Prostate gland (tissue), 2 donors: ENCODE results near the gene PYY. TPM values are rescaled to one million over a fixed set of nuclear protein-coding genes. Genes with fewer than 3 reads are reported as not detected.

Experiments used
- DNase-seq: peaks from one replicate; pipeline ENCODE4 v3.0.0-alpha.2; 2019; ENCODE audit warnings: low spot score
- H3K27ac ChIP-seq, 2 donors: fragments of 200-600 bp; sonication (generic); 2 replicates each; pipeline ENCODE4 v1.5.1; 2017 to 2019
- H3K27me3 ChIP-seq: fragments of 200-600 bp; sonication (generic); replicated peaks from 2 replicates; pipeline ENCODE4 v1.5.1; 2019; ENCODE audit not compliant: insufficient read depth
- H3K36me3 ChIP-seq, 2 donors: fragments of 200-600 bp; sonication (generic); 1 replicate in 1 of 2; 2 replicates in 1 of 2; pipeline versions ENCODE4 v1.5.1 to v1.8.1; 2017 to 2019
- H3K4me1 ChIP-seq: fragments of 200-600 bp; sonication (generic); replicated peaks from 2 replicates; pipeline ENCODE4 v1.5.1; 2019
- H3K4me3 ChIP-seq, 2 donors: fragments of 200-600 bp; sonication (generic); 2 replicates each; pipeline ENCODE4 v1.5.1; 2017 to 2019
- H3K9me3 ChIP-seq: fragments of 200-600 bp; sonication (generic); 2 replicates; pipeline ENCODE4 v1.5.1; 2017
- CTCF ChIP-seq, 4 experiments: fragments of 200-600 bp in 2 of 4; fragments of 450-650 bp in 2 of 4; sonication (generic) in 2 of 4; IDR thresholded peaks; 1 replicate in 3 of 4; 2 replicates in 1 of 4; pipeline ENCODE4 v1.5.1; 2016 to 2019; ENCODE audit warnings: antibody characterized with exemption in 4 of 4, mild to moderate bottlenecking in 2 of 4, moderate library complexity in 2 of 4
- POLR2A ChIP-seq: fragments of 450-650 bp; IDR thresholded peaks from one replicate; pipeline ENCODE4 v1.6.1; 2016; ENCODE audit warnings: antibody characterized with exemption, mild to moderate bottlenecking
- POLR2AphosphoS5 ChIP-seq: sonication (generic); formaldehyde crosslinking; IDR thresholded peaks from one replicate; pipeline ENCODE4 v1.6.1; 2017; ENCODE audit warnings: antibody characterized with exemption
- WGBS: methylation state at CpG from one replicate; pipeline ENCODE4 v1.1.5; 2018; 5-methylcytosine and 5-hydroxymethylcytosine counted together
- intact Hi-C: fragments of 100-400 bp; cut with DNase I; formaldehyde crosslinking; loops from one replicate; pipeline ENCODE4 v1.14.2; 2022
- total RNA-seq, 2 donors: library from RNA; depleted of rRNA; stranded (reverse); fragments of >200 nt; gene quantifications; one replicate each; pipeline ENCODE4 v1.1.0, GENCODE V29; 2016

The PYY gene
- total RNA-seq, 2 donors from 2014 or later, result not detected

GRCh38 chr17:43946781-43947180, 7.0 kb downstream of the PYY start:
- WGBS, result 35% methylated on average over 4 of the region's 4 CpGs
- DNase-seq, result no peak

GRCh38 chr17:43945074-43945829, 8.5 kb downstream of the PYY start:
- H3K4me1 ChIP-seq, result no peaks in the 10 kb centered on the region
- intact Hi-C loops, result loop anchor here (10.0 kb wide), 2 partner anchors 170 to 220 kb away; no protein-coding TSS in a partner anchor
- H3K27me3 ChIP-seq, result no peaks in the 10 kb centered on the region
- DNase-seq, result no peak
- no peak overlapping the region for H3K27ac ChIP-seq
- no peak overlapping the region for H3K4me3 ChIP-seq
- H3K36me3 ChIP-seq, result no peaks in the 10 kb centered on the region
- TF ChIP-seq POLR2A (no peak), CTCF (IDR thresholded peaks at IDR 0.05) (no peak), POLR2AphosphoS5 (no peak)
- H3K9me3 ChIP-seq, result no peaks in the 10 kb centered on the region
- WGBS, result 78% methylated on average over 12 of the region's 12 CpGs

More at GRCh38 chr17:43946781-43947180, 7.0 kb downstream of the PYY start:
- H3K27ac ChIP-seq, result no peak overlapping the region
- H3K4me1 ChIP-seq, result no peaks in the 10 kb centered on the region
- intact Hi-C loops, result loop anchor here (10.0 kb wide), 2 partner anchors 168 to 218 kb away; no protein-coding TSS in a partner anchor
- H3K4me3 ChIP-seq, result no peak overlapping the region
- no peak for TF ChIP-seq CTCF (IDR thresholded peaks at IDR 0.05)
- TF ChIP-seq POLR2AphosphoS5, result no peak
- TF ChIP-seq POLR2A, result no peak
- H3K27me3 ChIP-seq, result no peaks in the 10 kb centered on the region
- H3K36me3 ChIP-seq, result no peaks in the 10 kb centered on the region
- H3K9me3 ChIP-seq, result no peaks in the 10 kb centered on the region

- intact Hi-C loops, result loop anchor here (5.0 to 10.0 kb wide), 4 partner anchors 60 to 223 kb away; partner anchors contain the start of gene NAGS
- 85% methylated on average over 17 of the region's 17 CpGs for WGBS
- Histone ChIP-seq H3K4me1 (no peaks in the 10 kb centered on the region), H3K27ac (no peak within 1 kb of the TSS), H3K4me3 (no peak within 1 kb of the TSS), H3K27me3 (no peaks in the 10 kb centered on the region), H3K36me3 (no peaks in the 10 kb centered on the region), H3K9me3 (no peaks in the 10 kb centered on the region)
- DNase-seq, result no peak
- TF ChIP-seq CTCF (IDR thresholded peaks at IDR 0.05) (no peak), POLR2AphosphoS5 (no peak)
These were observed 11.6 kb downstream of the PYY start, which contains the start of gene PPY for GRCh38 chr17:43942051-43942685. Gene PPY (minus strand): TSS chr17:43942476. CDS start chr17:43941654, 822 bp downstream.

- Histone ChIP-seq H3K4me3 (no peak overlapping the region), H3K9me3 (no peaks in the 10 kb centered on the region), H3K27me3 (no peaks in the 10 kb centered on the region), H3K36me3 (no peaks in the 10 kb centered on the region), H3K27ac (no peak overlapping the region), H3K4me1 (no peaks in the 10 kb centered on the region)
- WGBS, result 56% methylated on average over 7 of the region's 7 CpGs
- no peak for DNase-seq
- TF ChIP-seq POLR2AphosphoS5, result no peak
- no peak for TF ChIP-seq CTCF (IDR thresholded peaks at IDR 0.05)
- no peak for TF ChIP-seq POLR2A
- intact Hi-C loops, result loop anchor here (5.0 to 10.0 kb wide), 4 partner anchors 62 to 224 kb away; partner anchors contain the start of gene NAGS
These were observed 13.1 kb downstream of the PYY start for GRCh38 chr17:43940630-43941029.
